ENCODE results near the gene TMEM253. TPM values are rescaled to one million over a fixed set of nuclear protein-coding genes. Genes with fewer than 3 reads are reported as not detected.

TMEM253 gene
- total RNA-seq, 1 donor from 2014 or later = 4.3 TPM

Other genes with a start within 250 kb of the TMEM253 start
- 0.52 TPM for gene RNASE3, start 209.7 kb upstream of the TMEM253 start, total RNA-seq
- 1.8 TPM for gene RNASE2, start 145.6 kb upstream of the TMEM253 start, total RNA-seq
- 57.3 TPM for gene METTL17, start 111.1 kb upstream of the TMEM253 start, total RNA-seq
- not detected for gene SLC39A2, start 101.8 kb upstream of the TMEM253 start, total RNA-seq
- 237 TPM for gene NDRG2, start 76.0 kb upstream of the TMEM253 start, total RNA-seq
- 0.81 TPM for gene TPPP2, start 70.8 kb upstream of the TMEM253 start, total RNA-seq
- 0.12 TPM for gene RNASE13, start 66.3 kb upstream of the TMEM253 start, total RNA-seq
- 22.1 TPM for gene RNASE7, start 58.7 kb upstream of the TMEM253 start, total RNA-seq
- not detected for gene RNASE8, start 43.2 kb upstream of the TMEM253 start, total RNA-seq
- gene ARHGEF40, start 30.8 kb upstream of the TMEM253 start, total RNA-seq = 124 TPM
- 57.5 TPM for gene ZNF219, start 2.4 kb upstream of the TMEM253 start, total RNA-seq
- not detected for gene OR5AU1, start 55.0 kb downstream of the TMEM253 start, total RNA-seq
- gene HNRNPC, start 168.4 kb downstream of the TMEM253 start, total RNA-seq = 402 TPM
- gene RPGRIP1, start 179.0 kb downstream of the TMEM253 start, total RNA-seq = 0.49 TPM

All from mucosa of gallbladder (tissue), 1 donor.